Stimulated activated CD8-positive, alpha-beta memory T cell treated with anti-CD3 and anti-CD28 coated beads, Interleukin-2, amount 100 ng/mL, for 48 hours (primary cell): ENCODE measurements around the gene TMEFF1.

Source experiments
- DNase-seq, 2 donors: peaks; one replicate each; pipeline ENCODE4 v3.0.0-alpha.2; 2020; ENCODE audit warnings: low read depth in 2 of 2

The TMEFF1 gene

DNA sequence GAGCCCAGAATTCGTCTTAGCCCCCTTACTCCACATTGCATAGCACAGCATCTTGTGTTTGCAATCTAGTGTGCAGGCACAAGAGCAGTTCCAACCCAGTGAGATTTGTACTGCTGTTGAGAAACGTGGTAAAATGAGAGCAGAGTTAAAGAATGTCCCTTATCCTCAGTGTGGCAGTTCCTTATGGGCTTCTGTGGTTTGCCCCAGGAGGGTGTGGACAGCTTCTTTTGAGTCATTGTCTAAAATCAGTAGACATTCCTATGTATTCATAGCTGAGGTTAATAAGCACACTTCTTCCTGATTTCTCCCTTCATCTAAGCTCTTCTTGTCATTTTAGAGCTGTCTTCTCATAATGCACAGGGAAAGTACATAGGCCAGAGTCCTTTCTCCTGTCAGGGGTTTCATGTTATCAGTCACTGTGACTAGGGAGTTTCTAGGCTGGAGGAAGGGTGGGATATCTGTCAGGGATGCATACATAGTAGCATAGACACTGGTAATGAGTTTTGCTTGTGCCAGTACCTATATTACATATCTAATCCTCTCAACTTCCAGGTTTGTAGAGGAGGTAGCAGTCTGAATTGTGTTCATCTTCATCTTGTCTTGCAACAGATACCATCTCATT is 102.9 kb downstream of the TMEFF1 start:
- DNase-seq = no peak

DNA sequence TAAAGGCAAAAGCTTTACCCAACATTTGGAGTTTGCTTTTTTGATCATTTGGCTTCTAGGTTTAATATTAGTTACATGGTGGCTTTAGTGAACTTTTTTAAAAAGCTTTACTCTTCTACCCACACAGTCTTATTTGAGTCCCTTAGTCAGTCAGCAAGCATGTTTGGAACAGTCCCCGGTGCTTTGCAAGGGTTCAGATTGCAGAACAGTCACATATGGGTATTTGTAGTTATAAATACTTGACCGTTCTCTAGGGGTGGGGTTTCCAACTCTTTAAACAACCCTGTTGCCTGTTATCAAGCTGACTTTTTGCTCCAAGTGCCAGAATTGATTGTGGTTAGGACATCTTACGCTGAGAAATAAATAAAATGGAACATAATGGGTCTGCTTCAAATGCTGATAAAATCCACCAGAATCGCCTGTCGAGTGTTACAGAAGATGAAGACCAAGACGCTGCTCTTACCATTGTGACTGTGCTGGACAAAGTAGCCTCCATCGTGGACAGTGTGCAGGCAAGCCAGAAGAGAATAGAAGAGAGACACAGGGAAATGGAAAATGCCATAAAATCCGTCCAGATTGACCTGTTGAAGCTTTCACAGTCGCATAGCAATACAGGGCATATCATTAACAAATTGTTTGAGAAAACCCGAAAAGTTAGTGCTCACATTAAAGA is 105.0 kb downstream of the TMEFF1 start, which contains the start of gene CAVIN4:
TSS of gene CAVIN4 (plus strand) at position 304 of the 673 bp plus-strand sequence. CDS start at position 369, 65 bp downstream.
- DNase-seq = no peak

DNA sequence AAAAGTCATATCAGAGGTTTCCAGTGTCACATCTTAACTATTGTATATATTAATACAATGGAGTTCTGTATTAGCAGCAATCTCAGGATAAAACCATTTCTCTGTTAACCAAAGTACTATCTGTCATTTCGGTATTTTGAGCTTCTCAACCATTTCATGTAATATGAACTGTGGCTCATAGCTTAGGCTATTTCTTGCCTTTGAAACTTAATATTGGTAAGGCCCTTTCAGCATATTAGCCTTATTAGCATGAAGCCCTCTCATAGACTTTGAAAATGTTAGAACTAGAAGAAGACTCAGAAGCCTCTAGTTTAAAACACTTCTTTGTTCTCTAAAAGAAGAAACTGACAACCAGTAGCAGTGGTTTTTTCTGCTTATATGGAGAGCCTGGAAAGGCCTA is 105.7 kb downstream of the TMEFF1 start:
- DNase-seq = no peak

DNA sequence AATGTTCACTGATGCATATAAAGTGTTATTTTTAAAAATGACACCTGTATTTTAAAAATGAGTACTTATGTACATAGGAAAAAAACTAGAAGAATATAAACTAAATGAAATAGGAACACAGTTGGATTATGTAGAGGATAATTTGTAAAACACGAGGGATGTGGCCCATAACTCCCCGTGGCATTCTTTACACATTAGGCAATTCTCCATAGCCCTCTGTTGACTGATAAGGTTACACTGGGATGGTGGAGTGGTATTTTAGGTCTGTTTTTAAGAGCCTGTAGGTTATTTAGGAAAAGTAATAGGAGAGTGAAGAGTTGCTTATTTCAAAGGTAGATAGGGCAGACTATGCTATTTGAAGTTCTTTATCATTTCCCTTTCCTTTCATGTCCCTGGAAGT is 106.7 kb downstream of the TMEFF1 start:
- no peak for DNase-seq

DNA sequence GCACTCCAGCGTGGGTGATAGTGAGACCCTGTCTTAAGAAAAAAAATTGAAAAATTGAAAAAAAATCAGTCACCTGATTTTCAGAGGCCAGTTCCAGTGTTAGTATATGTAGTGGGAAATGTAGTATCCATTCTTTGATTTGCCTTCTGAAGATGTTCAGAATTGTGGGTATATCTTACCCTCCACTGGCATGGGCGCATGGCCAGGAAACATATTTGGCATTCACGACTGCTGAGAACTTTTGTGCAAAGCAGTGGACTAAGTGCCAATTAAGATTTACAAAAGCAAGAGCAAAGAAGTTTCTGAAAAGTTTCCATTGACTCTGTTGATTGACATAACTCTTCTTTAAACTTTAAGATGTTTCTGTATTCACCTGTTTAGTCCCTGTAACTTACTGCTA is 107.3 kb downstream of the TMEFF1 start:
- no peak for DNase-seq

DNA sequence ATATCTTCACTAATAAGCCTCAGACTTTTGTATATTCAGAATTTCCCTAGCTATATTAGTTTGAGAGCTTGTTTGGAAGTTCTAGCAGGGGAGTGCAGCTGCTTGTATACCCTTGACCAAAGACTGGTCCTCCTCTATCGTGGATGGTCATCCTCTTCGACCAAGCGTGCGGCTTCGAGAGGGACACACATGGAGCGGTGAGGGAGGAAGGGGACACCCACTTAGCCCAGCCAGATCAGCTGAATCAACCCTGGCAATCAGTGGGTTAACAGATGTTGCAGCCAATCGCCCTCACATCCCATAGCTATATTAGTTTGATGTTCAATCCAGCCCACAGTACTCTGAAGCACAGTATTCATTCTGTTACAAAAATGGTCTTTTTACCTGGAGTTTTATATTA is 108.1 kb downstream of the TMEFF1 start:
- no peak for DNase-seq

DNA sequence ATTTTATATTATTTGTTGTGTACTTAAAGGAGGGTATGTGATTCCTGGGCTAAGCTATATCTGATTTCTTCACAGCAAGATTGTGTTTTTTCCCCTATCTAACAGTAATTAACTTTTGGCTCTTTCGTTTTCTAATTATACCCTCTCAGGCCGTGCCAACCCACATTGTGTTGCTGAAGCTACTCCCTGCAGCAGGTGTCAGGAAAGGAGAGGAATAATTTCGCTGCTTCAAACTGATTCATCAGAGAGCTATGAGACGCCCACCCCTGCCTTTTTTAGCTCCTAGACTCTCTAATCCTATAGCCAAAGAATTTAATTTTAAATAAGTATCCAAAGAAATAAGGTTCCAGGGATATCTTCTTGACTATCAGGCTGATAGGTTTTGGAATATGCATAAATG is 108.7 kb downstream of the TMEFF1 start:
- DNase-seq = no peak

DNA sequence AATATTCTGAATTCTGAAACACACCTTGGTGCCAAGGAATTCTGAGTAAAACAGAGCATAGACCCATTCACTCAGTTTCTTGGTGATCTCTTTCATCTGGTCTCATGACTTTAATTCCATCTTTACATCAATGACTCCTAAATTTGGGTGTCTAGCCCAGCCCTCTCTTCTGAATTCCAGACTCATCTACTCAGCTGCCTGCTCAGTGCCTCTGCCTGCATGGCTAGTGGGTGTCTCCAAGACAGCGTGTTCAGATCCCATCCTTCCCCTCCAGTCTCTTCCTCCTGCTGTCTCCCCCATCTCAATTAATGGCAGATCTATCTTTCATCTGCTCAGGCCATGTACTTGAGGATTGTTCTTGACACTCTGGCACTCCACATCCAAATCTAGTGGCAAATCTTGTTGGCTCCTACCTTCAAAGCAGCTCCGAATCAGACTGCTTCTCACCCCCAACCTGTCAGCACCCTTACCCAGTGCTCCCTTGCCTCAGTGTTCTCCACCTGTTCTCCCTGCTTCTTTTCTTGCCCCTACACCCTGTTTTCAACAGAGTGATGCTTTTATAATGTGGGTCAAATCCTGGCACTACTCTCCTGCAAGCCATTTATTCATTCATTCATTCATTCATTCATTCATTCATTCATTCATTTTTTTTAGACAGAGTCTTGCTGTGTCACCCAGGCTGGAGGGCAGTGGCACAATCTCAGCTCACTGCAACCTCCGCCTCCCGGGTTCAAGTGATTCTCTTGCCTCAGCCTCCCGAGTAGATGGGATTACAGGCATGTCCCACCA is 110.3 kb downstream of the TMEFF1 start:
- DNase-seq = no peak

DNA sequence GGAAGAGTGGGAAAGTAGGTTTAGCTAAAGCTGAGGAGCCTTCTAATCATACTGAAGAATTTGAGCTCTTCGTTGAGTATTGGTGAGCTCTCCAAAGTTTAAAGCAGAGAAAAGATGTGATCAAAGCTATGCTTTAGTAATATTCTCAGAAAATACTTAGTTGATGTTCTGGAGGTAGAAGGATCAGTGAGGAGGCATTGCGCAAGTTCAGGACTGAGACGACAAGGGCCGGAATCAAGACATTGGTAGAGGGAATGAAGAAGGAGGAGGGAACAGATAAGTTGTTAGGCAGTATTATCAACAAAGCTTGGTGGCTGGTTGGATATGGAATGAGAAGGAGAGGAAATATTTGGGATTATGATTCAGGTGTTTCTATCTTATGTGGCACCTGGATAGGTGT is 112.0 kb downstream of the TMEFF1 start:
- DNase-seq = no peak

DNA sequence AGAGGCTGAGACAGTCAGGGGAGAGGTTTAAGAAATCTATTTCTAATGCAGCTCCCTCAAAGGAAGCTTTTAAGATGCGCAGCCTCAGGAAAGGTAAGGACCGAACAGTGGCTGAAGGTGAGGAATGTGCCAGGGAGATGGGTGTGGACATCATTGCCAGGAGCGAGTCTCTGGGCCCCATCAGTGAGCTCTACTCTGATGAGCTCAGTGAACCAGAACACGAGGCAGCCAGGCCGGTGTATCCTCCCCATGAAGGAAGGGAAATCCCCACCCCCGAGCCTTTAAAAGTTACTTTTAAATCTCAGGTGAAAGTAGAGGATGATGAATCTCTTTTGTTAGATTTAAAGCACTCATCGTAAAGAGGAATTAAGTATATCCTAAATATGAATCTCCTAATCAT is 113.1 kb downstream of the TMEFF1 start:
- DNase-seq = no peak

DNA sequence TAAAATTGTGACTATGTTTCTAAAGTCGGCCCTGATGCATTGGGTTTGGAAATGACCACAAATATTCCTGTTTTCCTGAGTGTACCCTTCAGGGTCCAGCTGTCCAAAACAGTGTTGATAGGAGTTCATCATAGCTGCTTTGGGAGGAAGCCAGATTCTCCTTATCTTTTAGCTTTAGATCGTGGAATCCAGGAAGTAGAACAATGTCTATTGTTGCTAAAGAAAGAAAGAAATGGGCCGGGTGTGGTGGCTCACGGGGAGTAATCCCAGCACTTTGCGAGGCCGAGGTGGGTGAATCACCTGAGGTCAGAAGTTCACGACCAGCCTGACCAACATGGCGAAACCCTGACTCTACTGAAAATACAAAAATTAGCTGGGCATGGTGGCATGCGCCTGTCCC is 114.4 kb downstream of the TMEFF1 start:
- no peak for DNase-seq

DNA sequence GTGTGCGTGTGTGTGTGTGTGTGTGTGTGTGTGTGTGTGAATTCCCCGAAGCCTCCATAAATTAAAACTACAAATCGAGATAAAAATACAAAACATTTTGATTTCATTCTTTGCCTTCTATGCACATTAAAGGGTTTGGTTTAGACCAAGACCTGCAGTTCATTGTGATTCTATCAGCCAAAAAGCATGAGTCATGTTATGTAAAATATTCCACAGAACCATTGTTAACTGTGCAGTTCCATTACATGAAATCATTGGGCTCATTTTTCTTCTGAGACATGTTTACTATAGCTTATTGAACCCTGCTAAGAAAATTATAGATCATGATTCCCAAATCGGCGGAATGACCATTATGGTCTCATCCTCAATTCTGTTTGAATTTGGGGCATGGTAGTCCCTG is 116.6 kb downstream of the TMEFF1 start:
- DNase-seq = no peak

DNA sequence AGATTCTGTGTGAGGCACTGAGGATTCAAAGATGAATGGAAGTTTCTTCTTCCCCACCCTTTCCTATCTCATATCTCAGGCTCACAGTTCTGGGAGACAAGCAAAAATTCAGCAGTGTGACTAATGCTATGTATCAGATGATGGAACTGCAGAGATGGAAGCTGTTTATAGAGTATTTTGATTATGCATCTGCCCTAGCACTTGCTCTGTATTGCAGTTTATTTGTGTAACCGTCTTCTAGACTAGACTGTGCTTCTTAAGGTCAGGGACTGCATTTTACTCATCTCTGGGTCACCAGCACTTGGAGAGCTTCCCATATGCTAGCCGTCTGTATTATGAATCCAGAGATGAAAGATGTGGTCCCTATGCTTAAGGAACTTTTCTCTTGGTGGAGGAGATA is 117.5 kb downstream of the TMEFF1 start:
- no peak for DNase-seq

DNA sequence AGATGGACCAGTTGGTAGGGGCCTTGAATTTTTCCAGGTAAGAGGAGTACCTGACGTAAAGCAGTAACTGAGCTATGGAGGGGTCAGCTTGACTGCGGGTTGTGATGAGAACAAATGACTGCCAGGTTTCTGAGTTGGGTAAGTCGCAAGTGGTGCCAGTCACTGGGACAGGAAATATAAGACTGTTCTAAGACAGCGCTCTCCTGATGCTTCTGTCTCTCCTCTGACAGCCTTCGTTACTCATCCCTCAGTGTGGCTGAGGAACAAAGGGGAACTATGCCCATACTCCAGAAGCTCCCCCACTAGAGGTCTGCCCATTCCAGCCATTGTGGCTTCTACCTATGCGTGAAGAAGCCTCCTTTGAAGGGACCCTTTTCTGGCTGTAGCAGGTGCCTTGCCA is 118.2 kb downstream of the TMEFF1 start:
- DNase-seq = no peak

DNA sequence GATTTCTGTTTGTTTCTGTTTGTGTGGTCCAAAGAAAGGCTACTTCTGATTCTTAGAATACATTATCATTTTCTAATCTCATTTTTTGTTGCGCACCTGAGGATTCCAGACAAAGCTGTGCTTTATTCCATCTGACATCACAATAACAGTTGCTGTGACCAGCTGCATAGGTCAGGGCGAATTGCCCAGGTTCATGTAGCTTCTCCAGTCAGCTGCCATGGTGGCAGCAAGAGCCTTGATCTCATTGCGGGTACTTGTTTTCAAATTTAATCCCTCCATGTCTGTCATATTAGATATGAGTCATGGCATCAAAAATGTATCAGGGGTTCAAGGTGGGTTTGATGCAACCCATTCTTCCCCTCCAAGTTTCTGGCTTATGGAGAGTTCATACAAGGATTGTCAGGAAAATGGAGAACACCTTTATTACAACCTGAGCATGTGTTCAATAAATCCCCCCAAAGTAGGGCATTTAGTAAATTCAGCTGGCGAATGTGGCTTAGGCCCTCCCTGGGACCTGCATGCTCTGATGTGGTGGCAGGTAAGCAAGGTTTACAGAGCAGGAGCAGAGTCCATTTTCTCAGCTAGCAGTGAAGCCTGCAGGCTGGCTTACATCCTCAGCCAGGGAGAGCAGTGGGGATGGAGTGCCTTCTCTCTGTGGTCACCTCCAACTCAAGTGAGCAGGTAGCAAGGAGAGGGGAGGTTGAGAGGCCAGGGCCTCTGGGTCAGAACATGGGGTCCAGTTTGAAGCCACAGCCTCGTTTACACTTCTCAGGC is 118.9 kb downstream of the TMEFF1 start:
- no peak for DNase-seq

DNA sequence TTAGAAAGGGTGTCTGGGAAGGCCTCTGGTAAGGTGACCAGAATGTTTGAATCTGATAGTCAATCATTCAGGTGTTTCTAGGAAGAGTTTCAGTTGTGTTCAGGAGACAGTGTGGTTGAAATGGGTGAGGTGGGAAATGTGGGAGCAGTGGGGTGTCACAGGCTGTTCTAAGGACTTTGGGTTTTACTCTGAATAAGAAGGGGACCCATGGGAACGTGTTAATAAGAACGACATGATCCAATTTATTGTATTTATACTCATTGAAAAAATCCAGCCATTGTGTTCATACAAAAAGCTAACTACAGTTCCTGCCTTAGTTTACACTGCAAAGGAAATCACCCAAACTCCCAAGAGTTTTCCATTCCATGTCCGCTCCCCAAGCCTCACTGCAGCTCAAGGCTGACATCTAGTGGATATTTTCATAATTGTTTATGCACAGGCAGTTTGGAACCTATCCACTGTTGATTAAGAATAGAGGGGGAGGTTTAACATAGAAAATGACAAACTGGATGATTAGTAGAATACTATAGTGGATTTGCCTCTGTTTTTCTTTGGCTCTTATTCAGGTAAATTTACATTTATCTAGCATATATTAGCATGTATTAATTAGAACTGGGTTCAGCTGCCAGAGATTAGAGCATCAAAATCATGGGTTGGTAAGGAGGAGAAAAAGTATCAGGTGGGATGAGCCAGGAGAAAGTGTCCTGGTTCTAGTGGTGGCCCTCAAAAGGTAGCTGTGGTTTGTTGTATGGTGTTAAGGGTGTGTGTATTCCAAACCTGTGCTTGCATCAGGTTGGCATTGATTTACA is 122.6 kb downstream of the TMEFF1 start:
- no peak for DNase-seq

DNA sequence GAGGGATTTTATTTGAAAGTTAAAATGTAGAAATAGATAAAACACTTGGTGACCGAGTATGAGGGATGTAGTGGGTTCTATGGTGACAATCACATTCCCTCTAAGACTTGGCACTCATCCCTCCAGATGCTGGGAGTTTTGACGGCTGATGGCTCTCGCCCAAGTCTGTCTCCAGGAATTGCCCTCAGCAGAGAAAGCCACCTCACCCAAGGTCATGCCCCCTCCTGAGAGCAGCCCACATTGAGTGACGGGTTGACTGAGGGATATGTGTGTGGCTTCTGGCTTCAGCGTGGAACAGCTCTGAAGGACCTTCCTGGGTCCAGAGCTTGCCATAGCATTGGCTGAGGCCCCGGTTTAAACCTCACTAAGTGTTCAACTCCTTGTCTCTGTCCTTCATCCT is 124.3 kb downstream of the TMEFF1 start:
- DNase-seq = no peak

DNA sequence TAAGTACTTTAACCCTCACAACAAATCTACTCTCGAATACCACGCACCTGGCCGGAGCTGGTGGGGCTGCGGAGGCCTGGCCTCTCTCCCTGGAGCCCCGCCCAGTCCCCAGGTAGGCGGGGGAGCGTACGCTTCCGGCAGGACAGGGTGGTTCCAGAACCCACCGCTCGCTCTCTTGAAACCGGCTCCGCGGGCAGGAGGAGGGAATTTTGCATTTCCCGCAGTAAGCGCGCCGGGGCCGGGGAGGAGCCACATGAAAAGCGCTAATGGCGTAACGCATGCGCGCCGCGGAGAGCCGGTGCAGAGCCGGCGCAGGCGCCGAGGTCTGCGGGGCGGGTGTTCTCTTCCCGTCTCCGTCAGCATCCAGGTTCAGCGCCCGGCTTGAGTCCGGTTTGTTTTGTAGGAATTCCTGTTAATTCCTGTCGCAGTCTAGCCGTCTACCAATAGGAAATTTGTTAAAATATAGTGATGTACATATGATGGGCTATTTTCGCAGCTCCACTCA is 125.7 kb downstream of the TMEFF1 start:
- peak; percentile 68 to 73 for DNase-seq

DNA sequence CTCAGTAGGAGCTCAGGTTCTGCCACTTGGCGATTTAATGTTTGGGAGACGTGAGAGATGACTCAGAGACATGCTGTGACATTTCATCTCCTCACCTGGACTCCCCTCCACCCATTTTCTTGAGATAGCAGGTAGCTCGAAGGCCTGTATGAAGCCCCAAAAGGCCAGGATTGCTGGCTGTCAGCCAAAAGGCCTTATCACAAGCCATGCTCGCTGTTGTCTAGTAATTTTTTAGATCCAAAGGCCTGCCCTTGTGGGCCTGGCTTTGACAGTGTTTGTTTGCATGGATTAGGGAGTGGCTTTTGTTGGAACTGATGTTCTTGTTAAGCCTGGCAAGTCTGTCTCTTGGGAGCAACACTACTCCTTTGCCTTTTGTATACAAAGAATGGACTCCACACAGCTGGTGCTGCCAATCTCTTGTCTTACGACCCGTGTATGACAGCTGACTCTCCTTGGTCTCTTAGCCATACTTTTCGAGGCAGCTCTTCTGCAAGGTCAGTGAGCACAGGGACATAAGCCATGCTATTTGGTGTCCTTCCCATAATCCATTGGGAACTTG is 127.7 kb downstream of the TMEFF1 start:
- no peak for DNase-seq

DNA sequence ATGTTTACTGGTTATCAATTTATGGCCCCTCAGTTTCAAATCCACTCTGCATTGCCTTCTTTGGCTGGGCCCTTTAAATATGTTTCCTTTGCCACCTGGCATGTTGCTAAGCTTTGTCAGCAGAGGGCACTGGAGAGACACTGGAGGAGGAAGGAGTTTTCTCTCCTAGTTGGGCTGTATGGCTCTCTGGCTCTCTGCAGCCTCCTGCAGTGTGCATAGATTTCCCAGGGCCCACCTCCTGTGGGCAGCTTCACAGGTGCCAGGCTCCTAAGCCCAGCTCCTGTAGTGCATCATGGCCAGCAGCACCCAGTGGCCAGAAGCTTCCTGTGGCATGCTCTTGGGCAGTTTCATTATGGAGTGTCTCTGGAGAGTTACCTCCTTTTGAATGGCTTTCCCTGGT is 128.3 kb downstream of the TMEFF1 start:
- no peak for DNase-seq

DNA sequence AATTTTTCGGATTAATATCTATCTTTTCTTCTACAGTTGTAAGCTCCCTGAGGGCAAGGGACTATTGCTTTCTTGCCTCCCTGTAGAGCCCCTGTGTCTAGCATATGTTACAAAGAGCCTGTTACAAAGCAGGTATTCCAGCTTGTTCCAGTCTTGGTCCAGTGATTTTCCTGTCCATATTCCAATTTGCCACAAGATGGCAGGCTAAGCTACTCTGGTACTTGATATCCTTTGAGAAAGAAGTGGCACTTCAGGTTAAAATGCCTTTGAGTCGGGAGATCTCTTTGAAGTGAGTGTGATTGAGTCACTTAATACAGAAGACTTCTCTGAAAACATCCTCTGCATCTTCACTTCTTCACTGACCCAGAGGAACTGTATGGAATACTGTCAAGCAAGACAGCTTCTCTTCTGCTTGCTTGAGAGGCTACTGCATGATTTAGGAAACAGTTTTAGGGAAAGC is 129.4 kb downstream of the TMEFF1 start:
- no peak for DNase-seq
